OCI-LY3 (cell line): ENCODE results near the gene SLC6A6.

Source experiments
- EZH2phosphoT487 ChIP-seq: fragments of 200-600 bp; shearing (Covaris generic); IDR thresholded peaks from 2 replicates; pipeline ENCODE4 v1.6.1; 2018; ENCODE audit warnings: antibody characterized with exemption, mixed run types, low read depth
- TF ChIP-seq, protein P1 (sequence below): fragments of 200-600, 300-600 bp; sonication (generic); IDR thresholded peaks from 2 replicates; pipeline ENCODE4 v1.5.1; 2014; ENCODE audit warnings: antibody characterized with exemption, low read length, low read depth

DNA sequence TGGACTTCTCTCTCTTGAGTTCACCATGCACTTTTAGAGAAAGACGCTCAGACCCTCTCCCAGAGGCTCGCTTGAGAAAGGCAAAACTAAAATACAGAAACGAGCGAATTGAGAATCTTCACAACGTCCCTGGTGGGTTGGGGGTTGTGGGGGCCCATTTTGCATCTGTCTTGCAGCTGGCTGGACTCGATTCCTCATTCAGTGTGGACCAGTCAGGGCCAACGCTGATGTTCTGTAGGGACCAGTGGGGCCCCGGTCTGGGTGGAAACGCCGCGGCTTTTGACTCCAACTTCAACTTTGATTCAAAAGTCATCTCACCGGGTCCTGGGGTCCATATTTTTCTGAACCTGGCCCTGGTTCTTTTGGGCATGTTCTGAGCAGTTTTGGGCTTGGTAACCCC lies 68.1 kb downstream of the SLC6A6 start:
- TF ChIP-seq, protein P1, sequence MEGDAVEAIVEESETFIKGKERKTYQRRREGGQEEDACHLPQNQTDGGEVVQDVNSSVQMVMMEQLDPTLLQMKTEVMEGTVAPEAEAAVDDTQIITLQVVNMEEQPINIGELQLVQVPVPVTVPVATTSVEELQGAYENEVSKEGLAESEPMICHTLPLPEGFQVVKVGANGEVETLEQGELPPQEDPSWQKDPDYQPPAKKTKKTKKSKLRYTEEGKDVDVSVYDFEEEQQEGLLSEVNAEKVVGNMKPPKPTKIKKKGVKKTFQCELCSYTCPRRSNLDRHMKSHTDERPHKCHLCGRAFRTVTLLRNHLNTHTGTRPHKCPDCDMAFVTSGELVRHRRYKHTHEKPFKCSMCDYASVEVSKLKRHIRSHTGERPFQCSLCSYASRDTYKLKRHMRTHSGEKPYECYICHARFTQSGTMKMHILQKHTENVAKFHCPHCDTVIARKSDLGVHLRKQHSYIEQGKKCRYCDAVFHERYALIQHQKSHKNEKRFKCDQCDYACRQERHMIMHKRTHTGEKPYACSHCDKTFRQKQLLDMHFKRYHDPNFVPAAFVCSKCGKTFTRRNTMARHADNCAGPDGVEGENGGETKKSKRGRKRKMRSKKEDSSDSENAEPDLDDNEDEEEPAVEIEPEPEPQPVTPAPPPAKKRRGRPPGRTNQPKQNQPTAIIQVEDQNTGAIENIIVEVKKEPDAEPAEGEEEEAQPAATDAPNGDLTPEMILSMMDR, result no peak
- TF ChIP-seq EZH2phosphoT487, result no peak
